NCI-H2171 treated with DMSO at 0.1 percent for 48 hours (cell line): ENCODE measurements around the gene CCDC97.
A peak's percentile ranks its signal among the peaks of the same experiment; 100 is the strongest.

Experiments
- DNase-seq: peaks from one replicate; lab custom pipeline; 2025; lab: John Stamatoyannopoulos, UW

Gene CCDC97

GRCh38 chr19:41320185-41320518, 10.2 kb downstream of the CCDC97 start:
- DNase-seq: no peak

- DNase-seq: no peak
Measured at GRCh38 chr19:41320568-41320967, 10.6 kb downstream of the CCDC97 start.

GRCh38 chr19:41321204-41321599, 11.2 kb downstream of the CCDC97 start:
- no peak for DNase-seq

DNA sequence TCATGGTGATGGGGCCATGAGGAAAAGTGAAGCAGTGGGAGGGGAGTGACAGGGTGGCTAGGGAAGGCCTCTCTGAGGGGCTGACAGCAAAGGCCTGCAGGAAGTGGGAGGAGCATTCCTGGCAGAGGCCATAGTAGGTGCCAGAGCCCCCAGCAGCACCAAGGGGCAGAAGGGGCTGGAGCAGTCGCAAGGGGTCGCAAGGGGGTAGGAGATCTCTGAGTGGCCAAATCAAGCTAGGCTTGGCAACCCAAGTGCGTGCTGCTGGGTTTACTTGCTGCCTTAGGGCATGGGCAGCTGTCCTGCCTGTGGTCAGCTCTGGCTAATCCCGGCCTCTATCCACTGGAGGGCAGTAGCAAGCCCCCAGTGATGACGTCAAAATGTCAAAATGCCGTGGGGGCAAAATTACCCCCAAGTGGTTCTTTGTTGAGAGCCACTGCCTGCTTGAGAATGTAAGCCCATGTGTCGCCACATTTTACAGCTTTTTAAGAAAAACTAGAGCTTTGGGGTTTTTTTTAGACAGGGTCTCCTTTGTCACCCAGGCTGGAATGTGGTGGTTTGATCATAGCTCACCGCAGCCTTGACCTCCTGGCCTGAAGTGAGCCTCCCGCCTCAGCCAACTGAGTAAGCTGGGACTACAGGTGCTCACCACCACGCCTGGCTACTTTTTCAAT, 11.8 kb downstream of the CCDC97 start:
- no peak for DNase-seq

DNA sequence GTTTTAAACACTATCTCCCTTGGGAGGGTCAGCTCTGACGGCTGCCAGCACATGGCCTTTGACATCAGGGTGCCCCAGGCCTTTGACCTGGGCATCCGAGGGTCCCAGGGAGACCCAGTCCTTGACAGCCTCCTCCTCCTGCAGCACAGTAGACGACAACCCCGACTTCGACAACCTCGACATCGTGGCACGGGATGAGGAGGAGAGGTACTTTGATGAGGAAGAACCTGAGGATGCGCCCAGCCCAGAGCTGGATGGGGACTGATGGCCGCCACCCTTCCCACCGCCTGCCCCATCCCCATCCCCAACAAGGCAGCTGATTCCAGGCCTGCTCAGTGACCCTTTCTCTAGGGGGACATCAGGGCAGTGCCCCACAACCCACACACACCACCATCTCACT, 12.5 kb downstream of the CCDC97 start:
- no peak for DNase-seq

DNA sequence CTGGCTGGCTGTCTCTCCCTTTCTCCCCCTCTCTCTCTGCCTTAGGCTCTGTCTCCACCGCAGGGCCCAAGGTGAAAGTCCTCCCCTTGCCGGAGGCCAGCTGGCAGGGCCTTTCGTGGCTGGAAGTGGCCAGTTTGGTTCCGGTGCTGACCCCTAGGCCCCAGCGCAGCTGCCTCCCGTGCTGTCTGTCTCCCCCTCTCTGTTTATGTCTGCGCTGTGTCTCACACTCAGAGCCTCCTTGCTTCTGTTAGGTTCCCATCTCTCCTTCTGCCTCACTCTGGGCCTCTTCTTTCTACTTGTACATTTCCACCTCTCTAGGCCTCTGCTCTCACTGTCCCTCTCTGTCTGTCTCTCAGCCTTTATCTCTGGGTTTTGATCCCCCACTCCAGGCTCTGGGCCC, 13.1 kb downstream of the CCDC97 start:
- DNase-seq: no peak

DNA sequence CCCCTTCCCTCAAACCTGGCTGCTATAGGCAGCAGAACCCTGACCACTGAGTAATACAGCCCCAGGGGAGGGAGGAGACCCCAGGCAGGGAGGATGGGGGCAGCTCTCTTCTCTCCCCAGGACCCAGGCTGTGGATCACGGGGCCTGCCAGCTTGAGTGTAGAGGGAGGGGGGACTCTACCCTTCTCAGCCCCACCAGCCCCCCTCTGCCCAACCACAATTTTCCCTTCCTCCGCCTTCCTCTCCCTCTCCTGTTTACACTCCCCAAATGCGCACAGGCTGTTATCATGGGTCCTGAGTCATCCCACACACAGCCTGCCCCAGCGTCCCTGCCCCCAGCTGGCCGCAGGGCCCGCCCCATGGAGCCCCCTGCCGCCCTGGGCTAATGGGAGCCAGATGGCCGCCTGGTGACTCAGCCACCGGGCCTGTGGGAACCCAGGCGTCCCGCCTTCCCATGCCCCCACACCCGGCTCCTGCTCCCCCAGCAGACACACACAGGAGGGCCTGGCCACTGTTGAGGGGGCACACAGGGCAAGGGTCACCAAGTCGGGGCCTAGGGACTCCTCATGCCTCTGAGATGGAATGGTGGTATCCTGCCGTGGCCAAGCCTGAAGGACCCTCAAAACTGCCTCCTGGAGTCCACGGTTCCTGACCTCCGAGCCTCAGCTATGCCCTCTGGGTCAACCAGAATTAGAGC, 13.6 kb downstream of the CCDC97 start:
- DNase-seq: peak; percentile 16

- no peak for DNase-seq
Measured at GRCh38 chr19:41324231-41324702, 14.3 kb downstream of the CCDC97 start.

GRCh38 chr19:41324921-41325639, 15.1 kb downstream of the CCDC97 start:
- no peak for DNase-seq

GRCh38 chr19:41325640-41325946, 15.6 kb downstream of the CCDC97 start:
- no peak for DNase-seq

GRCh38 chr19:41325947-41326706, 16.2 kb downstream of the CCDC97 start:
- DNase-seq: no peak

- no peak for DNase-seq
Measured at GRCh38 chr19:41327076-41327575, 17.2 kb downstream of the CCDC97 start.

DNA sequence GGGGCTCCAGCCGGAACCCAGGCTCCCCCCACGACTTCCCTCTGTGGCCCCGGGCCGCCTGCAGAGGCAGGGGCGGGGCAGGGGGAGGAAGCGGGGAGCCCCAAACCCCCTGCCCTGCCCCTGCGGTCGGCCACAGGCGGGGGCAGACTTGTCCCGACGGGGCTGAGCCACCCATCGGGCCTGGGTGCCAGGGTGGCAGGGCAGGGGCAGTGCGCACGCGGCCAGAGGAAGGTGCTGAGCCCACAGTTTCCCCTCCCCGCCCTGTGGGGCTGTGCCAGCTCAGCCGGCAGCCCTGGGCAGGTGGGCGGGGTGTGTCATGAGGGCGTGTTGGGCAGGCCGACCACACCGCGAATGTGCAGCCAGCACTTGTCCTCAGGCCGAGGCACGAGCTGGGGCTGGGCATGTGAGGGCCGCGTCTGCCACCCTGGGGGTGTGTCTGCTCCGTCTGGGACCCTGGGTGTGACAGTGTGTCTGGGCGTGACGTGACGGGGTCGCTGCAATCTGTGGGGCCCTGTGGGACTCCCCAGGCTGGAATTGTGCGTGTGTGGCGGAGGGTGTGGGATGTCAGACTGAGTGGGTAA, 17.7 kb downstream of the CCDC97 start:
- DNase-seq: no peak

GRCh38 chr19:41328157-41328841, 18.3 kb downstream of the CCDC97 start:
- DNase-seq: no peak

- no peak for DNase-seq
Measured at GRCh38 chr19:41328842-41329225, 18.9 kb downstream of the CCDC97 start.

GRCh38 chr19:41330481-41330880, 20.5 kb downstream of the CCDC97 start:
- no peak for DNase-seq

GRCh38 chr19:41330946-41331678, 21.1 kb downstream of the CCDC97 start:
- DNase-seq: no peak

GRCh38 chr19:41332000-41332399, 22.0 kb downstream of the CCDC97 start:
- DNase-seq: no peak

DNA sequence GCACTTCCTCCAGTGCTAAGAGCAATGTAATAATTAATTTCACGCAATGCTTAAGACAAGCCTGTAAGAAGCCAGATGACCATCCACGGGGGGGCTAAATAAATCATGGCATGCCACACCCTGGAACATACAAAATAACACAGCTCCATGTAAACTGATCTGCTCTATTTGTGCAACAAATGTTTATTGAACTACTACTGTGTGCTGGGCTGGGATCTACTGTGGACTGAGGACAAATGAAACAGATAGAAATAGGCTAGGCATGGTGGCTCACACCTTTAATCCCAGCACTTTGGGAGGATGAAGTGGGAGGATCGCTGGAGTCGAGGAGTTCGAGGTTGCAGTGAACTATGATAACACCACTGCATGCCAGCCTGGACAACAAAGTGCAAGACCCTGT, 22.5 kb downstream of the CCDC97 start:
- DNase-seq: no peak

DNA sequence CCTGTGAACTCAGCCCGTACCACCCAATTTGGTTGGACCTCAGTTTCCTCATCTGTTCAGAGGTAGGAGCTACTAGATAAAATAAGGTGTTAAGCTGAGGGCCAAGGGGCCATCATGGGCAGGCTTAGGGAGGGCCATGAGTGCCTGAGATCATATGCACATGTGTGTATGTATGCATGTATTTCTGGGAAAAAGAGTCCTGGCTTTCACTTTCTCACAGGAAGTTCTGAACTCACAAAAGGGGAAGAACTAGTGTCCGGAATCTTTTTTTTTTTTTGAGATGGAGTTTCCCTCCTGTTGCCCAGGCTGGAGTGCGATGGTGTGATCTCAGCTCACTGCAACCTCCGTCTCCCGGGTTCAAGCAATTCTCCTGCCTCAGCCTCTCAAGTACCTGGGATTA, 24.8 kb downstream of the CCDC97 start:
- no peak for DNase-seq

DNA sequence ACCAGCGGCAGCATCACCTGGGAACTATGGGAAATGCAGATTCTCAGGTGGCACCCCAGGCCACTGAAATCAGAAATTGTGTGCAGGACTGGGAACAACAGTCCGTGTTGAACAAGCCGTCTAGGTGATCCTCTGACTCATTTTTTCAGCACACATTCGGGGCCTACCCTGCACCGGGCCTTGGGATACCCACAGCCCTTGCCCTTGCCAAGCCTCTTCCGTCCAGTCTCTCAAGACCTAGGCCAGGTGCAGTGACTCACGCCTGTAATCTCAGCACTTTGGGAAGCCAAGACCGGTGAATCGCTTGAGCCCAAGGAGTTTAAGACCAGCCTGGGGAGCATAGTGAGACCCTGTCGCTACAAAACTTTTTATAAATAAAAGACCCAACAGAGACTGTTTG, 25.5 kb downstream of the CCDC97 start:
- DNase-seq: no peak
